IMR-90 (cell line): ENCODE results near the gene SLC35F3. TPM values are rescaled to one million over a fixed set of nuclear protein-coding genes. Genes with fewer than 3 reads are reported as not detected.

Experiments used
- ATAC-seq: fragments of 200-7000 bp; cut with Tn5 transposase; 2 replicates; pipeline ENCODE4 v1.9.1; 2020; ENCODE audit warnings: low read depth, mild to moderate bottlenecking, moderate library complexity
- BruUV-seq: library from RNA; stranded (reverse); fragments of 400-500 nt; replicated peaks from 2 replicates; lab custom pipeline; 2021; lab: Mats Ljungman, UMichigan
- CTCF ChIA-PET: fragments of 300-600 bp; formaldehyde crosslinking; extraction: SDS; loops from one replicate; lab custom pipeline; 2021; ENCODE audit warnings: antibody characterized with exemption; lab: Yijun Ruan, JAX
- POLR2A ChIA-PET: fragments of 300-600 bp; sonication (Branson Sonifier 250); formaldehyde crosslinking; loops from one replicate; lab custom pipeline; 2022; ENCODE audit warnings: antibody characterized with exemption; ENCODE audit not compliant: unreplicated experiment; lab: Charles Lee
- DNase-seq: peaks from one replicate; pipeline ENCODE4 v3.0.0; 2013
- H2AFZ ChIP-seq: replicated peaks from 2 replicates; pipeline ENCODE3; 2013; ENCODE audit warnings: low read length, mild to moderate bottlenecking; ENCODE audit not compliant: poor library complexity
- H2AK5ac ChIP-seq: 2 replicates; pipeline ENCODE4 v1.6.1; 2013; ENCODE audit warnings: low read depth, low read length, inconsistent platforms
- H2AK9ac ChIP-seq: replicated peaks from 2 replicates; pipeline ENCODE3; 2013; ENCODE audit warnings: mild to moderate bottlenecking, low read depth, low read length, moderate library complexity; ENCODE audit not compliant: poor library complexity
- H2BK120ac ChIP-seq: 2 replicates; pipeline ENCODE4 v1.6.1; 2013; ENCODE audit warnings: low read depth, low read length, inconsistent platforms
- H2BK15ac ChIP-seq: 3 replicates; pipeline ENCODE4 v1.6.1; 2013; ENCODE audit warnings: low read depth, low read length, inconsistent platforms
- H2BK20ac ChIP-seq: 2 replicates; pipeline ENCODE4 v1.6.1; 2013; ENCODE audit warnings: low read depth, mild to moderate bottlenecking, inconsistent platforms, low read length, moderate library complexity
- H2BK5ac ChIP-seq: 2 replicates; pipeline ENCODE4 v1.6.1; 2013; ENCODE audit warnings: mild to moderate bottlenecking, low read depth, low read length, inconsistent platforms; ENCODE audit not compliant: poor library complexity, severe bottlenecking
- H3K14ac ChIP-seq: replicated peaks from 2 replicates; pipeline ENCODE4 v1.6.1; 2013; ENCODE audit warnings: low read depth, low read length, inconsistent platforms
- H3K18ac ChIP-seq: 2 replicates; pipeline ENCODE4 v1.6.1; 2013; ENCODE audit warnings: low read depth, low read length, control low read depth
- H3K23ac ChIP-seq: 2 replicates; pipeline ENCODE4 v1.6.1; 2013; ENCODE audit warnings: low read depth, low read length, inconsistent platforms
- H3K27ac ChIP-seq: 2 replicates; pipeline ENCODE4 v1.5.1; 2013; ENCODE audit warnings: mild to moderate bottlenecking, control low read depth, low read length; ENCODE audit not compliant: insufficient read depth
- H3K27me3 ChIP-seq: 2 replicates; pipeline ENCODE4 v1.6.1; 2013; ENCODE audit warnings: low read length; ENCODE audit not compliant: control insufficient read depth, insufficient read depth
- H3K36me3 ChIP-seq: 2 replicates; pipeline ENCODE4 v1.6.1; 2013; ENCODE audit warnings: low read length, mixed read lengths; ENCODE audit not compliant: control insufficient read depth, insufficient read depth
- H3K4ac ChIP-seq: 2 replicates; pipeline ENCODE4 v1.6.1; 2013; ENCODE audit warnings: low read depth, low read length, inconsistent platforms
- H3K4me1 ChIP-seq: 2 replicates; pipeline ENCODE4 v1.6.1; 2013; ENCODE audit warnings: low read length, mixed read lengths; ENCODE audit not compliant: control insufficient read depth, insufficient read depth
- H3K4me2 ChIP-seq: 2 replicates; pipeline ENCODE4 v1.6.1; 2013; ENCODE audit warnings: low read depth, mild to moderate bottlenecking, control low read depth, low read length, moderate library complexity
- H3K4me3 ChIP-seq: 2 replicates; pipeline ENCODE4 v1.5.1; 2013; ENCODE audit warnings: low read depth, mild to moderate bottlenecking, control low read depth, low read length, moderate library complexity; ENCODE audit not compliant: insufficient read depth
- H3K56ac ChIP-seq: 2 replicates; pipeline ENCODE4 v1.6.1; 2013; ENCODE audit warnings: low read length, inconsistent platforms; ENCODE audit not compliant: insufficient read depth; ENCODE audit errors: extremely low read depth
- H3K79me1 ChIP-seq, 2 experiments: 2 replicates each; pipeline ENCODE4 v1.6.1; 2013; ENCODE audit warnings: low read length in 2 of 2, inconsistent platforms in 1 of 2, low read depth in 1 of 2
- H3K9ac ChIP-seq: 2 replicates; pipeline ENCODE4 v1.6.1; 2013; ENCODE audit warnings: low read depth, low read length, control low read depth
- H3K9me1 ChIP-seq: 2 replicates; pipeline ENCODE4 v1.6.1; 2013; ENCODE audit warnings: low read length, inconsistent platforms; ENCODE audit not compliant: insufficient read depth
- H3K9me3 ChIP-seq: 2 replicates; pipeline ENCODE4 v1.6.1; 2013; ENCODE audit warnings: low read length; ENCODE audit not compliant: control insufficient read depth, insufficient read depth
- H4K20me1 ChIP-seq: 2 replicates; pipeline ENCODE4 v1.6.1; 2013; ENCODE audit warnings: low read length, inconsistent platforms; ENCODE audit not compliant: insufficient read depth
- H4K5ac ChIP-seq: 2 replicates; pipeline ENCODE4 v1.6.1; 2013; ENCODE audit warnings: mild to moderate bottlenecking, low read depth, low read length, control low read depth
- H4K8ac ChIP-seq, 2 experiments: 2 replicates each; pipeline ENCODE4 v1.6.1; 2013; ENCODE audit warnings: low read depth in 2 of 2, low read length in 2 of 2, control low read depth in 1 of 2, inconsistent platforms in 1 of 2
- H4K91ac ChIP-seq: 2 replicates; pipeline ENCODE4 v1.6.1; 2013; ENCODE audit warnings: low read depth, low read length, inconsistent platforms; ENCODE audit not compliant: insufficient read depth
- BHLHE40 ChIP-seq: fragments of 150-350 bp; IDR thresholded peaks from 2 replicates; pipeline ENCODE4 v1.6.1; 2016; ENCODE audit warnings: mild to moderate bottlenecking, low read depth, low read length
- CEBPB ChIP-seq: IDR thresholded peaks from 2 replicates; pipeline ENCODE4 v1.6.1; 2012; ENCODE audit warnings: low read depth, low read length, improper control_type of control experiment
- CHD1 ChIP-seq: IDR thresholded peaks from 2 replicates; pipeline ENCODE4 v1.6.1; 2012; ENCODE audit warnings: low read depth, low read length, improper control_type of control experiment
- ELK1 ChIP-seq: fragments of 150-350 bp; IDR thresholded peaks from 2 replicates; pipeline ENCODE4 v1.6.1; 2016; ENCODE audit warnings: low read depth, mild to moderate bottlenecking, low read length, moderate library complexity, borderline replicate concordance
- FOS ChIP-seq: fragments of 150-350 bp; IDR thresholded peaks from 2 replicates; pipeline ENCODE4 v1.6.1; 2016; ENCODE audit warnings: low read depth, low read length
- MAFK ChIP-seq: IDR thresholded peaks from 2 replicates; pipeline ENCODE4 v1.6.1; 2012; ENCODE audit warnings: low read depth, low read length, improper control_type of control experiment
- MAZ ChIP-seq: IDR thresholded peaks from 2 replicates; pipeline ENCODE4 v1.6.1; 2012; ENCODE audit warnings: low read depth, mild to moderate bottlenecking, low read length, improper control_type of control experiment, moderate library complexity, borderline replicate concordance
- MXI1 ChIP-seq: IDR thresholded peaks from 2 replicates; pipeline ENCODE4 v1.6.1; 2012; ENCODE audit warnings: low read depth, mild to moderate bottlenecking, low read length, moderate library complexity, borderline replicate concordance
- NFE2L2 ChIP-seq: fragments of 150-350 bp; IDR thresholded peaks from 2 replicates; pipeline ENCODE4 v1.6.1; 2016; ENCODE audit warnings: low read depth, mild to moderate bottlenecking, low read length
- RAD21 ChIP-seq: IDR thresholded peaks from 2 replicates; pipeline ENCODE4 v1.6.1; 2012; ENCODE audit warnings: low read length, improper control_type of control experiment
- RCOR1 ChIP-seq: IDR thresholded peaks from 2 replicates; pipeline ENCODE4 v1.6.1; 2012; ENCODE audit warnings: mild to moderate bottlenecking, low read length, improper control_type of control experiment; ENCODE audit not compliant: insufficient replicate concordance
- RFX5 ChIP-seq: IDR thresholded peaks from 2 replicates; pipeline ENCODE4 v1.8.0; 2012; ENCODE audit warnings: low read depth, mild to moderate bottlenecking, low read length, moderate library complexity
- SMC3 ChIP-seq: fragments of 150-350 bp; IDR thresholded peaks from 2 replicates; pipeline ENCODE4 v1.6.1; 2016; ENCODE audit warnings: low read depth, mild to moderate bottlenecking, antibody characterized with exemption, low read length, moderate library complexity
- WGBS, 2 experiments: methylation state at CpG; one replicate each; pipeline versions ENCODE4 v1.1.5 to v1.1.7; 2013; ENCODE audit warnings: missing lambda C conversion rate in 2 of 2; ENCODE audit not compliant: insufficient read length in 1 of 2; ENCODE audit errors: extremely low coverage in 2 of 2; 5-methylcytosine and 5-hydroxymethylcytosine counted together
- dilution Hi-C: fragments of 300-500 bp; cut with HindIII; formaldehyde crosslinking; loops from one replicate; pipeline ENCODE4 v1.14.3; 2018; ENCODE audit warnings: low sequenced_read_pairs; ENCODE audit not compliant: unreplicated experiment
- in situ Hi-C: fragments of 300-500 bp; cut with MboI; formaldehyde crosslinking; loops from 3 replicates; pipeline ENCODE4 v1.14.3; 2019; ENCODE audit warnings: low sequenced_read_pairs, inconsistent platforms, mixed read lengths
- intact Hi-C: fragments of 100-400 bp; cut with micrococcal nuclease; formaldehyde crosslinking; loops from 2 replicates; pipeline ENCODE4 v1.10.0; 2022
- polyA plus RNA-seq, 3 experiments: library from polyadenylated mRNA; depleted of rRNA; stranded (reverse); fragments of >200 nt; gene quantifications; 2 replicates each; pipeline ENCODE4 v1.2.3, GENCODE V29; 2012; ENCODE audit warnings: low replicate concordance in 1 of 3
- total RNA-seq: library from RNA; depleted of rRNA; stranded (reverse); fragments of >200 nt; gene quantifications from 2 replicates; pipeline ENCODE4 v1.2.3, GENCODE V29; 2012
- TF ChIP-seq, protein P1 (sequence below): fragments of 150-350 bp; IDR thresholded peaks from 2 replicates; pipeline ENCODE4 v1.6.1; 2017; ENCODE audit warnings: mild to moderate bottlenecking, antibody characterized with exemption, low read length, low read depth
- TF ChIP-seq, protein P2 (sequence below): conservative IDR thresholded peaks from 2 replicates; pipeline ENCODE4 v1.5.1; 2012; ENCODE audit warnings: mild to moderate bottlenecking, low read depth, low read length, improper control_type of control experiment

The SLC35F3 gene
- total and polyA plus RNA-seq, 2 of the 4 experiments (the other 2 are of a cell fraction) = under 0.01 to 0.17 TPM

DNA sequence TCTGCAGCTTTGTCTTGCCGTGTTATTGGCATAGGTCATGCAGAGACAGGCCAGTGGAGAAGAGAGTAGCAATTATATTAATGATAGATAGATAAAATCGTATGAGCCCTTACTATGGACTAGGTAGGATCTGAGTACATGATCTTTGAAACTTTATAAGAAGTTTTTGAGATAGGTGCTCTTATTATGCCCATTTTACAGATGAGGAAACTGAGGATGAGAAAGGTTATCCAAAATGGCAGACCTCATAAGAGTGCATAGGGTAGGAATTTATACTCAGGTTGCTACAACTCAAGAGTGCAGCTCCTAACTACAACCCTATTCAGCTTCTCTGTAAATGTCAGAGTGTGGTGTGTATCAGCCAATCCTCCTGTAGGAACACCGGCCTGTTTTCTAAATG lies 89.6 kb downstream of the SLC35F3 start:
- no peak for DNase-seq
- no TSS peak for BruUV-seq
- H3K4me2 ChIP-seq = no peak overlapping the region

More for the DNA sequence above, 89.6 kb downstream of the SLC35F3 start:
- no peak overlapping the region for H2BK5ac ChIP-seq
- H3K4me1 ChIP-seq = no peaks in the 10 kb centered on the region
- H4K5ac ChIP-seq = no peak overlapping the region
- in situ Hi-C loops (no loop called here), dilution Hi-C loops (no loop called here), intact Hi-C loops (no loop called here)
- no peaks in the 10 kb centered on the region for H3K27me3 ChIP-seq
- TF ChIP-seq RFX5 (no peak), BHLHE40 (no peak), MAZ (no peak), CHD1 (no peak), MXI1 (no peak), NFE2L2 (no peak), FOS (no peak), MAFK (no peak), RCOR1 (no peak), RAD21 (no peak), ELK1 (no peak), CEBPB (no peak), SMC3 (no peak)
- TF ChIP-seq, protein P1, sequence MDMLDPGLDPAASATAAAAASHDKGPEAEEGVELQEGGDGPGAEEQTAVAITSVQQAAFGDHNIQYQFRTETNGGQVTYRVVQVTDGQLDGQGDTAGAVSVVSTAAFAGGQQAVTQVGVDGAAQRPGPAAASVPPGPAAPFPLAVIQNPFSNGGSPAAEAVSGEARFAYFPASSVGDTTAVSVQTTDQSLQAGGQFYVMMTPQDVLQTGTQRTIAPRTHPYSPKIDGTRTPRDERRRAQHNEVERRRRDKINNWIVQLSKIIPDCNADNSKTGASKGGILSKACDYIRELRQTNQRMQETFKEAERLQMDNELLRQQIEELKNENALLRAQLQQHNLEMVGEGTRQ = no peak
- TF ChIP-seq, protein P2, sequence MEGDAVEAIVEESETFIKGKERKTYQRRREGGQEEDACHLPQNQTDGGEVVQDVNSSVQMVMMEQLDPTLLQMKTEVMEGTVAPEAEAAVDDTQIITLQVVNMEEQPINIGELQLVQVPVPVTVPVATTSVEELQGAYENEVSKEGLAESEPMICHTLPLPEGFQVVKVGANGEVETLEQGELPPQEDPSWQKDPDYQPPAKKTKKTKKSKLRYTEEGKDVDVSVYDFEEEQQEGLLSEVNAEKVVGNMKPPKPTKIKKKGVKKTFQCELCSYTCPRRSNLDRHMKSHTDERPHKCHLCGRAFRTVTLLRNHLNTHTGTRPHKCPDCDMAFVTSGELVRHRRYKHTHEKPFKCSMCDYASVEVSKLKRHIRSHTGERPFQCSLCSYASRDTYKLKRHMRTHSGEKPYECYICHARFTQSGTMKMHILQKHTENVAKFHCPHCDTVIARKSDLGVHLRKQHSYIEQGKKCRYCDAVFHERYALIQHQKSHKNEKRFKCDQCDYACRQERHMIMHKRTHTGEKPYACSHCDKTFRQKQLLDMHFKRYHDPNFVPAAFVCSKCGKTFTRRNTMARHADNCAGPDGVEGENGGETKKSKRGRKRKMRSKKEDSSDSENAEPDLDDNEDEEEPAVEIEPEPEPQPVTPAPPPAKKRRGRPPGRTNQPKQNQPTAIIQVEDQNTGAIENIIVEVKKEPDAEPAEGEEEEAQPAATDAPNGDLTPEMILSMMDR = no peak
- no peak overlapping the region for H4K91ac ChIP-seq
- no peak overlapping the region for H4K8ac ChIP-seq
- H3K4ac ChIP-seq = no peak overlapping the region
- no CpG with 5 or more reads among the region's 3 CpGs for WGBS, 2 experiments
- no peak overlapping the region for H3K18ac ChIP-seq
- no peak overlapping the region for H3K27ac ChIP-seq
- ATAC-seq = no peak
- no peaks in the 10 kb centered on the region for H4K20me1 ChIP-seq
- H3K56ac ChIP-seq = no peak overlapping the region
- no peak overlapping the region for H3K4me3 ChIP-seq
- ChIA-PET POLR2A (no interaction called here), CTCF (no interaction called here)
- no peak overlapping the region for H2BK15ac ChIP-seq
- peaks cover 10% of the 10 kb centered on the region; the same call in 1 of the 2 replicates for H3K9me3 ChIP-seq
- no peak overlapping the region for H2BK20ac ChIP-seq
- no peak overlapping the region for H3K9ac ChIP-seq
- H2BK120ac ChIP-seq = no peak overlapping the region
- H3K14ac ChIP-seq = no peak overlapping the region
- no peak overlapping the region for H3K23ac ChIP-seq
- no peak overlapping the region for H2AK5ac ChIP-seq
- H3K36me3 ChIP-seq = no peaks in the 10 kb centered on the region
- no peaks in the 10 kb centered on the region for H3K9me1 ChIP-seq
- H3K79me1 ChIP-seq = no peaks in the 10 kb centered on the region
- no peak overlapping the region for H2AK9ac ChIP-seq
- no peak overlapping the region for H2AFZ ChIP-seq
